Measurements from ENCODE around the gene INSL3.

INSL3 gene

DNA sequence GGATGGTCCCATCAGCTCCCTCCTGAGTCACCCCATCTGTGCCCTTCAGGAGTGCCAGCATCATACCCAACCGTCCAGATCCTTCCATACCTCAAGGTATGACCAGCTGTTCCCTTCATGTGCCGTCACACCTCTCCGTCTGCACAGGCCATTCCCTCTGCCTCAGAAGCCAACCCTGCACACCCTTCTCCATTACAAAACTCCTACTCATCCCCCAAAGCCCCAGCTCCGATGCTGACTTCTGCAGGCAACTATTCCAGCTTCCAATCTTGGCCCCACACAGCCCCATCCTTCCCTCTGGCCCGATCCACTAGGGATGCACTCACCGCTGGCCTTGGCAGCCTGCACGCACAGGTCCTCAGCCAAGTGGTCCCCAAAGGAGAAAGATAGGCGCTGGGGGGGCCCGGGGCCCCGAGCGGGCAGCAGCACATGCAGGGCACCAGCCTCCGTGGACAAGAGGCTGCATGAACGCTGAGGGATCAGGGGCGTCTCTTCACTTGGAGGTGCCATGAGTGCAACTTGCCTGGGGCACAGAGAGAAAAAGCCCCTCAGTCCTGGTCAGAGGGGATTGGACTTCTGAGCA is 22.7 kb upstream of the INSL3 start:
- DNase-seq = no peak

DNA sequence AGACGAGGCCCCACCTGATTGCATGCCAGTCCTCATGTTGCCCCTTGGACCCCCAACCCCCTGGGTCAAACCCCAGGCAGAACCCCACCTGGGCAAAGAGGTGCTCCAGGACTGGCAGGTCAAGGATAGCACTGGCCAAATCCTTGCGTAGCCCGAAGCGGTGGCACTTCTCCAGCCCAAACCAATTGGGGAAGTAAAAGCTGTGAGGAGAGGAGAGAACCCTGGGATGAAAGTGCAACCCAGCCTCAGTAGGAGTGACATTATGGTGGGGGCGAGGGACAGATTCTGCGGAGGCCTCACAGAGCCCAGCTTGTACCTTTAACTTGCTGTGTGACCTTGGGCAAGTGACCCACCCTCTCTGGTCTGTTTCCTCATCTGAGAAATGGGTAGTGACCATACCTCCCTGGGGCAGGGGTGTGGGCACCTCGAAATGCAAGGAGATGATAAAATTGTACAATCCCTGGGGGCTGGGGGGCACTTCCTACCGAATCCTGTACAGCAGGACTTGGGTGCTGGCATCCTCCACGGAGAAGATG is 22.0 kb upstream of the INSL3 start:
- DNase-seq = no peak

DNA sequence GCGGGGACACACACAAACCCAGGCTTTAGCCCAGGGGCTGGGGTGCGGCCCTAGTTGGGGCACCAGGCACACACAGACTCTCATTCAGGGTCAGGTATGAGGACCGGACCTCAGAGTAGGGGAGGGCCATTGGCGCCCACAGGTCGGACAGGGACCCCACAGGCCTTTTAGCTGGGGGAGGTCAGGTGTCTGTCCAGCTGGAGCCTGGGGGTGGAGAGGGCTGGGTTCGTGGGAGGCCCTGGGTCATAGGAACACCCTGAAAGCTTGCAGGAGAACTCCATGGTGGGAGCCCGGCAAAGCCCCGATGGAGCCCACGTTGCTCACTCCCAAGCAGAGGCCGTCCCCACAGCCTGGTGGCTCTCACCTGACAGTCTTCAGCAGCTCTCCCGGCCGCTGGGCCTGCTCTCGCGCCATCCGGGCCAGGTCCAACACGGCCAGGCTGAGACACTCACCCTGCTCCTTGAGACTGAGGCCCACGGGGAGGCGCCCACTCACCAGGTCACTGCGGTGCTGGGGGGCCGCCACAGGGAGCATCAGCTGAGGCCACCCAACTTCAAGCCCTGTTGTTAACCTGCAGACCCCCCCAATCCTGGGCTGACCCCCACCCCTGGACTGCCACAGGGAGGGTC is 21.5 kb upstream of the INSL3 start:
- no peak for DNase-seq

DNA sequence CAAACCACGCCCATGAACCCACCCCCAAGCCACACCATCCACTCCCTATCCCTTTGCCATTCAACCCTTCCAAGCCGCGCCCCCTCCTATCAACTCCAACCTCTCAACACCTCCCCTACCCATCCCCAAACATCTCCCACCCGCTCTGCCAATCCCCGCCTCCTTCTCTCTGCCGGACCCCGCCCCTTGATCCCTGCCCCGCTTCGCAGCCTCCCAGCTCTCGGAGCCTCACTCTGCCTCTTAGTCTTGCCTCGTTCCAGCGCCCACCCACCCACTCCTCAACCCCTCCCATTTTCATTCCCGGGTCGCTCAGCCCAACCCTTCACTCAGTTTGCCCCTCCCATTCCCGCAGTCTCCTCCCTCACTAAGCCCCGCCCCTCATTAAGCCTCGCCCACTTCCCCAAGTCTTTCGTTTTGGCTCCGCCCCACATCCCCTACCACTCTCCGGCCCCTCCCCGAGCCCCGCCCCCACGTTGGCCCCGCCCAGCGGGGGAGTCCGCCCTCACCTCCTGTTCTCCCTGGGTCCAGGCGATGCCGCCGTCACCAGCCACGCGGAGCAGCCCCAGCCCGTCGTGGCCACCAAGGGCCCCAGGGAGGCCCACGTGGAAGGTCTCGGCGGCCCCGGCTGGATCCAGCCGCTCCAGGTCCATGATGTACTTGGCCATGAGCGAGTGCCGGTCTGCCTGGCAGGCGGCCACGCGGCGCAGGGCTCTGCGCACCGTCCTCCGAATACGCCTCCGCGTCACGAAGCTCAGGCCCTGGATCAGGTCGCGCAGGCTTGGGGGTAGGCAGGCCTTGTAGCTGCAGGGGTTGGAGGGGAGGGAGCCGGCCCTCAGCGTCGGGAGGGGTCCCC is 20.7 kb upstream of the INSL3 start:
- DNase-seq = no peak

DNA sequence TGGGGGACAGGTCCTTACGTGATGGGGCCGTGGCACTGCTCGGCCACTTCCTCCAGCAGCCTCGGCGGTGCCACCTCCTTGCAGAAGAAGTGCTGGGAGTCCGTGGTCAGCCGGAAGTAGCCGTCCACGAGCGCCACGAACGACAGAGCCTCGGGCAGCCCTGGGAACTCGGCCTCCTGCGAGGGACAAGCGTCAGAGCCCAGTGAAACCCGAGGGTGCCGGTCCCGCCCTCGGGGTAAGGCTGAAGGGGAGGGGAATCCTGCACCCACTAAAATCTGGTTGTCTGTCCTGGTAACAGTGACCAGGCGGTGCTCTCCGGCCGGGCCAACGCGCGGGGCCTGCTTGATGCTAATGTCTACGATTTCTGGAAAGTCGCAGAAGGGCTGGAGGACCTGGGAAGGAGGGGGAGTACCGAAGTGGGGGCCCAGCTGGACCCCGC is 20.1 kb upstream of the INSL3 start:
- no peak for DNase-seq

DNA sequence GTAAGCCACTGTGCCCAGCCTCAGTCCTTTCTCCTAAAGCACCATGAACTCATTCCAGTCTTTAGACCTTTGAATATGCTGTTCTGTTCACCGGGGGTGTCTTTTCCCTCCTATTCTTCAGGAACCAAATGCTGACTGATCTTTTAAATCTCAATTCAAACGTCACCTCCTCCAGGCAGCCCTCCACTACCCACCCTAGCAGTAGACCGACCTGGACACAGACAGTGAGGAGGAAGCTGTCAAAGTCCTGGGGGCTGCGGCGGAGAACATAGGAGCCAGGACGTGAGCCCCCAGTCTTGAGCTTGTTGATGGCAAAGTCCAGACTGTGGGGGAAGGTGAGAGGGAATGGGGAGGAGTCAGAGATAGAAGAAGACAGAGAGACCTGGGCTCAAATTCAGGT is 18.7 kb upstream of the INSL3 start:
- DNase-seq = no peak

DNA sequence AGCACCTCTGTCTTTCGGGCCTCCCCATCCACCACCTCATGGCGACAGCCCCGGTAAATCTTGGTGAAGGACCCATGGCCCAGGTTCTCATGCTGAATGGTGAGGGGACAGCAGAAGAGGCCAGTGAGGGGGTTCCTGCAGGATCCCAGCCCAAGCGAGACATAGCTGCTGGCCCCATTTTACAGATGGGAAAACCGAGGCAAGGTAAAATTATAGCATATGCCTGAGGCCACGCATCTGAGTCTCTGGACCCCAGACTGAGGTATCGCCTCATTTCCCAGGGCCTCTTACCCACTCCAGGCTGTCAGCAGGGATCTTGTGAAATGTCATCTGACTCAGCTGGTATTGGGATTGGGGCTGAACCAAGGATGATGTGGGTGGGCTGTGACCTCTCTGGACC is 16.7 kb upstream of the INSL3 start:
- no peak for DNase-seq

DNA sequence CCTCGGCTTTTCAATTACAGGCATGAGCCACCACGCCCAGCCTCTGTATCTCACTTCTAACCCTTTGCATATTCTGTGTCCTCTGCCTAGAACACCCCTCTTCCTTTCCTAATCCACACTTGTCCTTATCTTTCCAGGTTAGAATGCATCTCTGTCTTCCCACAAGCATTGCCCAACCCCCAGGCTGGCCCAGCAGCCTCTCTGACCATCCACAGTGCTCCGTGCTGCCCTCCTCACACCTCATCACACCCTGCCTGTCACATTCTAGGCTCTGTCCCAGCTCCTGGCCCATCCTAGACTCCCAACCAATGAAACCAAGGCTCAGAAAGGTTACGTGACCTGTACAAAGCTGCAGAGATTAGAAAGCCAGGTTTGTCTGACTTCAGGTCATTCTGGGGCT is 15.2 kb upstream of the INSL3 start:
- no peak for DNase-seq

DNA sequence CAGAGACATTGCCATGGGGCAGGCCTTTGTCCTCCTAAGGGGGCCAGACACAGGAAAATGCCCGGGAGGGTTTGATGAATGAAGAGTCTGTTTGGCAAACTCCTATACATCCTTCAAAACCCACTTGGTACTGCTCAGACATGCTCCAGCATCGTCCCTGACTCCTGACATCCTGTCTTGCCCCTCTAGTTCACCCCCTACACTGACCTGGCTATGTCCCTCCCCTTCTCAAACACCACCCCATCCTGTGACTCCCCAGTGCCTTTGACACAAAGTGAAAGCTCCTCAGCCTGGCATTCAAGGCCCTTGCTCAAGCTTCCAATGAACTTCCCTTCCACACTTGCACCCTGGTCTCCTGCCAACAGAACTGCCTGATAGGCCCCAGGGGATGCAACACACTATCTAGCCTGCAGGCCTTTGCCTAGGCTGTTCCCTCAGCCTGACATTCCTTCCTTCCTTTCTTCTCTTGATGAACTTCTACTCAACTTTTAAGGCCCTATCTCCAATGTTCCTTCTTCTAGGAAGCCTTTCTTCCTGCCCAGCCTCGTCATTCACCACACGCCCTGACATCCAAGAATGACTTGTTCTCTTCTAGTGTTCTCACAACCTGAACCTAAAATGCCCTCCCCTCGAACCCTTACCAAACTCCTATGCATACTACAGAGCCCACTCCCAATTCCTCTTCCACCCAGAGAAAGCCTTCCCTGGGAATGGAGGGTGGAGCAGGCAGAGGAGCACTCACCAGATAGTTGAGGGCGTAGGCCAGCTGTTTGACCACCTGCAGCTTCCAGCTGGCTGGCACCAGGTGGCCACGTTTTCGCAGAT is 14.1 kb upstream of the INSL3 start:
- DNase-seq = no peak

DNA sequence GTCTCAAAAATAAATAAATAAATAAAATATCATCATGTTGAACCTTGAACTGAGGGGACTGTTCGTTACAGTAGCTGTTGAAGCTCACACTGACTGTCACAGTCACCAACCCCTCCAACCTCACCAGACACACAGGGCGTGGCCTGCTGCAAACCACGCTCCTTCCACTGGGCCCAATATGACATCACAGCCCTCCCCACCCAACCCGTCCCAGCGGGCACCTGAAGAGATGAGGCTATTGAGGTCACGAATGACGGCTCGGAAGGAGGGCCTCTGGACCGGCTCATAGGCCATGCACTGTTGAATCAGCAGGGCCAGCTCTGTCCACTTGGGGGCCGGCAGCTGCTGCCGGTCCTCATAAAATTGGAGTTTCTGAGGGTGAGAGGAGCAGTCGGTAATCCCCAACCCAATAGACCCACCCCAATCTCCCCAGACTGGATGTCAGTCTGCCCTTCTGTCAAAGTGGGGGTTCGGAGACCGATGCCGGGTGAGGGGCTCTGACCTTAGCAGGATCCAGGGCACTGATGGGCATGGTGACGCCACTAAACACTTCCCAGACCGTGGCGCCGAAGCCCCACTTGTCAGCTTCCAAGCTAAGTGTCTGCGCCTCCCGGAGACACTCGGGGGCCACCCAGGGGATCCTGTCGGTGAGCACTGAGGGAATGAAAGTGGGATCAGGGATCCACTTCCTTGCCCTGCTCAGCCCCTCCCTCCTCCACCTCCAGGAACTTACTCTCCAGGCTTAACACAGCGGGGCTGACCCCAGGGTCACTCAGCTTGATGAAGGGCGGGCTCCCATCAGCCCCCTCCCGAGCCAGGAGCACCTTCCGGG is 13.2 kb upstream of the INSL3 start:
- no peak for DNase-seq

DNA sequence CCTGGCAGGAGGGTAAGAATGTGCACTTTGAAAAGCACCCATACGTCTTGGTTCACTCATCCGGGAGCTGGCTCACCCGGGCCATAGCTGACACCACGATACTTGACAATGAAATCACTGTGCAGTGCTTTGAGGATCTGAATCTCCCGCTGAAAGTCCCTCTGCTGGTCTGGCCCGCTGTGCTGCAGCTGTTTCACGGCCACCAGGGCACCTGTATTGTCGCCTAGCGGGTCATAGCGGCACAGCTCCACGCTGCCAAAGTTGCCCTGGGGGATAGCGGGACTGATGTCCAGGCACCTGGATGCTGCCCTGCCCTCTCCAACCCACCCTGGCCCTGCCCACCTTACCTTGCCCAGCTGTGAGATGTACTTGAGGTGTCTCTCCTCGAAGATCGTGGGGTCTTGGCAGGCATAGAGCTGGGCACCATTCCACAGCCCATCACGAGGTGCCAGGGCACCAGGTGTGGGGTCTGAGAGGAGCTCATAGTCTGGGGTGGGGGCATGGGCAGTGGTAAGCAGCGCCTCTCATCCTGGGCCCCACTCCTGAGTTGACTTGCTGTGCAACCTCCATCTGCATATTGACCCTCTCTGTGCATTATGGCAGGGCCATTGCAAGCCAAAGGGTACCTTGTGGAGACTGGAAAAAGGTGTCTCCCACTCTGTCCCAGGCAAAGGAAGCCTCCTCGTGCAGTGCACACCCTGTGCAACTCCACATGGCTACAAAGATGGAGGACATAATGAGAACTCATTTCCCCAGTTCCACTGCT is 11.3 kb upstream of the INSL3 start:
- no peak for DNase-seq

DNA sequence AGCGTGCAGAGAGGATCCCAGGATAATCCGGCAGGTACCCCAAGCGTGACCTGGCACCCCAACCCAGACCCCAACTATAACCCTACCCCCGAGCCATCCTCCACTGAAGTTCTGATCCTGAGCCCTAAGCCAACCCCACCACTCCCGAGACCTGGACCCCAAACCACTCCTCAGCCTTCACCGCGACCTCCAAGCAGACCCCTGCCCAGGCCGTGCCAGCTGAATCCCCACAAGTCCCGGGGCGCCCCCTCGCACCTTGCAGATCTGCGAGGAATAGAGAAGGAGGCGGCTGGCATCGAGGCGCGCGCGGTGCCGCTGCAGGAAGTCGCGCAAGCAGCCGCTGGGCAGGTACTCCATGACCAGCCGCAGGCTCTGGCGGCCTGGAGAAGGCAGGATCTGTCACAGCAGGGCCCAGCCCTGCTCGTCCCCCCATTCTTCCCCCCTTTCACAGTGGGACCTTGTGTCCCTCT is 10.1 kb upstream of the INSL3 start:
- no peak for DNase-seq

DNA sequence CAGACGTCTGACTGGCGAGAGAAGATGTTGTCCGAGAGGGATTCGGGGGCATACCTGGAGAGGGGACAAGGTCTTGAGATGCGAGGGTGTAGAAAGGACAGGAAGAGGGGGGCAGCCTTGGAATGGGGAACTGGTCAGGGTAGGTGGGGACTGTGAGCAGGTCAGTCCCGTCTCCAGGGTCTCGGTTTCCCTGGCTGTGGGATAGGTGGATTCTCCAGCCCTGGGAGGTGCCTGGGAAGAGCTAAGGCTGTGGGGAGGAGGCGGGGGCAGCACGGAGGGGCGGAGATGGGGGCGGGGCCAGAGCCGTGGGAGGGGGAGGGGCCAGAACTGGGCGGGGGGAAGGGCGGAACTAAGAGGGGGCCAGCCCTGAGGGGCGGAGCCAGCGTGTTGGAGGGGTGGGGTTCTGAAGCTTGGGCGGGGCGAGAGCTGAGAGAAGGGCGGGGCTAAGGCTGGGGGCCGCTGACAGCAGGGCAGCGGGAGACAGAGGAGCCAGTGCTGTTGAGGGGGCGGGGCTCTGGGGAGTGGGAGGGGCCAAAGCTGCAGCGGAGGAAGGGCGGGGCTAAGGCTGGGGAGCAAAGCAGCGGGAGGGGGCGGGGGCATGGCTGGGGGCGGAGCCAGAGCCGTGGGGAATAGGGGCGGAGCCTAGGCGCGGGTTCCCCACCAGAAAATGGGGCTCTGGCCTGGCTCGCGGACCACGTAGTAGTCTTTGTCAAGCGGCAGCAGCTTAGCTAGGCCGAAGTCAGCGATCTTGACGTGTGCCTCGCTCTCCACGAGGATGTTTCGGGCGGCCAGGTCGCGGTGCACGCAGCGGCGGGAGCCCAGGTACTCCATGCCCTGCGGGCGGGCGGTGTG is 9.5 kb upstream of the INSL3 start:
- no peak for DNase-seq

DNA sequence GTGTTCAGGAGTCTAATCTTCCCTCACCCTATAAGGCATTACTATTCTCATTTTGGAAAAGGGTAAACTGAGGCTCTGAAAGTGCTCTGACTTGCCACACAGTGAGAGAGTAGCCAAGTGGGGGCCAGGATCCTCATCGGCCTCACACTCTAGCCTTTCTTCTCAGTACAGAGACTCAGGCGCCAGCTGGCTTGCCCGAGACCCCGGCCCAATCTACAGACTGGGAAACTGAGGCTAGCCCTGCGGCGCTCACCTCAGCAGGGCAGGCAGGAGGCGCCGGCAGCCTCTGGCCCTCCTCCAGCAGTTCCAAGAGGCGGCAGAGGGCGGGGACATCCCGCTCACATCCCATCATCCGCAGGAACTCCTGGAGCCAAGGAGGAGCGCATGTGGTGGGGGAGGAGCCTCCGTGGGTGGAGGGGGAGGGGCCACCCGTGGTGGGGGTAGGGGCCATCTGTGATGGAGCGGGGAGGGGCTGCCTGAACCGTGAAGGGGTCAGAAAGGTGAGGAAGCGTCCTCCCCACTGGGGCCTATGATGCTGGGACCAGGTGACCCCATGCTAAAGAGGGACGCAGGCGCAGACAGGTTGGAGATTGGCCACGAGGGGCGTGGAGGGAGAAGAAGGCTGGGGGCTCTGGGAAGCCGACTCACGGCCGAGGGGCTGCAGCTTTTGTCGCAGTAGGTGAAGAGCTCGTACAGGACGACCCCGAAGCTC is 8.7 kb upstream of the INSL3 start:
- DNase-seq = no peak

DNA sequence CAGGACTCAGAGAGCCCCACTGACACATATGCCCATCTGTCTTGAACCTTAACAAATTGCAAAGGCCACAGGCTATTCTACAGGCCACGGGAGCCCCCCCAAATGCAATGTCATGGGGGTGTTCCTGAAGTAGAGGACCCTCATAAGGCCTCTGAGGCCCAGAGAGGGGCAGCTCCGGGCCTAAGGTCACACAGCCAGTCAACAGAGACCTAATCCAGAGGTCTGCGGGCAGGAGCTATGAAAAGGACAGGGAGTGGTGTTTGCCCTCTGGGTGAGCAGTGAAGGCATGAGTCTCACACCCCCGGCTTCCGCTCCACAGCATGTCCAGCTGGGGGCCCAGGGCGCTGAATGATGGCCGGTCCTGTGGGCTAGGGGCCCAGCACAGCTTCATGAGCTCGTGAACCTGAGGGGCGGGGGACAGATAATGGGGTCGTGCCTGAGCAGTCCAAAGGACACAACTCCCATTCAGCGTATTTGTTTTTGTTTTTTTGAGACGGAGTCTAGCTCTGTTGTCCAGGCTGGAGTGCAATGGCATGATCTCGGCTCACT is 5.3 kb upstream of the INSL3 start:
- no peak for DNase-seq

DNA sequence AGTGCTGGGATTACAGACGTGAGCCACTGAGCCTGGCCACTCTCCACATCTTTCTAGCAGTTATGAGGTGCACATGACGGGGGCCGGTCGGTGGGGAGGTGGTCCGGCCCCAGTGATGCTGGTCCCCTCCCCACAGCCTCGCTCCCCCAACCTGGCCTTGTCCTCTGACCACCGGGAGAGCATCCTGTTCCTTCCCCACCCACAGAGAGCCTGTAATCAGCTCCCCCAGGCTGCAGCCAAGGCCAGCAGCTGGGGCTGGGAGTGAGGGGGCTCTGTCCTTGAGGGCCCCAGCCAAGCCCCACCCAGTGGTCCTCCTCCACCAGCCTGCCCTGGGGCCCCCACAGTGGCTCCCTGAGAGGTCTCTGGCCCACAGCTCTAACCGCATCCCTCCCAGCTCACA is 3.0 kb upstream of the INSL3 start:
- DNase-seq = no peak

DNA sequence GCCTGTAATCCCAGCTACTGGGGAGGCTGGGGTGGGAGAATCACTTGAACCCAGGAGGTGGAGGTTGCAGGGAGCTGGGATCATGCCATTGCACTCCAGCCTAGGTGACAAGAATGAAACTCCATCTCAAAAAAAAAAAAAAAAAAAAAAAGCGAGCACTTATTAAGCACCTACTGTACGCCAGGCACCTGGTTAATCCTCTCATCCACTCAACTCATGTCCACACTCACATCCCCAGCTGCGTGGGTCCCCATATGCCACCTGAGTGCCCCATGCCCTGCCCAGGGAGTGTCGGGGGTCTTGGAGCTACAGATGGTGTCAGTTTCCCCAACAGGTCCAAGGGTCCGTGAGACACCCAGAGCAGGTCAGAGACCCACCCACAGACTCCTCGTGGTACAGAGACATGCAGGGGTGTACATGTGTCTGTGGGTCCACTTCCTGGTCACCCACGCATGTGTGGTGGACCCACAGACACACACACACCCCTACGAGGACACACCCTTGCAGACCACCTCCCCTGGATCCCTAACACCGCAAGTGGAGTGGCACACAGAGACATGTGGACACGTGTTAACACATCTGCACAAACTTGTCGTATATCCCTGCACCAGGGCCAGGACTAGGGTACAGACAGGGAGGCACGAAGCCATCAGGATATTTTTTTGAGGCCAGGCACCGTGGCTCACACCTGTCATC is 3.5 kb downstream of the INSL3 start:
- no peak for DNase-seq

DNA sequence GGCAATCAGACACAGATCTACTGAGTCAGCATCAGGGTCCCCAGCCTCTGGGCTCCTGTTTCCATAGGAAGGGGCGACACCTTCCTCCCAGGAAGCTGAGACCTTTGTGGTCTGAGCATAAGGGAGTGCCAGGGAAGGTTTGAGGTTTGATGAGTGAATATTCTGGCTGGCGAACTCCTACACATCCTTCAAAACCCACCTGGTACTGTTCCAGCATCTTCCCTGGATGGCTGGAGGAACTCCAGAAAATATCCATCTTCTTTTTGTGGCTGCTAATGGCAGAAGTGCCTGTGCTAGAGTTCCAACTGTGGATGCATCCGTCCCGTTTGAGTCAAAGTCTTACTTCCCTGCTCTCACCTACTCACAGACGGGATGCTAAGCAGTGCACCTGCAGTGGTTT is 9.2 kb downstream of the INSL3 start:
- no peak for DNase-seq

DNA sequence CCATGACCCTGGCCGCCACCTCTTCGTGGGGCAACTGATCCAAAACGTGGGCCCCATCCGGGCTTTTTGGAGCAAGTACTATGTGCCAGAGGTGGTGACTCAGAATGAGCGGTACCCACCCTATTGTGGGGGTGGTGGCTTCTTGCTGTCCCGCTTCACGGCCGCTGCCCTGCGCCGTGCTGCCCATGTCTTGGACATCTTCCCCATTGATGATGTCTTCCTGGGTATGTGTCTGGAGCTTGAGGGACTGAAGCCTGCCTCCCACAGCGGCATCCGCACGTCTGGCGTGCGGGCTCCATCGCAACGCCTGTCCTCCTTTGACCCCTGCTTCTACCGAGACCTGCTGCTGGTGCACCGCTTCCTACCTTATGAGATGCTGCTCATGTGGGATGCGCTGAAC is 9.6 kb downstream of the INSL3 start:
- DNase-seq = no peak
